Stomach (tissue), 19 donors: ENCODE results near the gene QRICH2. TPM values are rescaled to one million over a fixed set of nuclear protein-coding genes. Genes with fewer than 3 reads are reported as not detected.

ENCODE experiments used
- DNase-seq, 2 donors: peaks; one replicate each; pipeline versions ENCODE4 v3.0.0 to v3.0.0-alpha.2; 2013 to 2019
- H3K27ac ChIP-seq, 5 donors: fragments of 200-600 bp in 4 of 5; sonication (generic) in 4 of 5; one replicate each; pipeline ENCODE4 v1.5.1; 2013 to 2019; ENCODE audit warnings: mild to moderate bottlenecking in 1 of 5, moderate library complexity in 1 of 5
- H3K27me3 ChIP-seq, 3 donors: fragments of 200-600 bp; sonication (generic); one replicate each; pipeline ENCODE4 v1.5.1; 2017 to 2019; ENCODE audit warnings: mixed run types in 1 of 3
- H3K36me3 ChIP-seq, 4 donors: fragments of 200-600 bp; sonication (generic); 1 replicate in 3 of 4; 2 replicates in 1 of 4; pipeline ENCODE4 v1.5.1; 2016 to 2019
- H3K4me1 ChIP-seq, 4 donors: fragments of 200-600 bp; sonication (generic); one replicate each; pipeline ENCODE4 v1.5.1; 2016 to 2019
- H3K4me3 ChIP-seq, 4 donors: fragments of 200-600 bp; sonication (generic) in 3 of 4; one replicate each; pipeline ENCODE4 v1.5.1; 2016 to 2019; ENCODE audit warnings: mild to moderate bottlenecking in 1 of 4
- H3K9me3 ChIP-seq, 4 donors: fragments of 200-600 bp; sonication (generic); one replicate each; pipeline ENCODE4 v1.5.1; 2016 to 2019
- EP300 ChIP-seq: sonication (generic); formaldehyde crosslinking; IDR thresholded peaks from one replicate; pipeline ENCODE4 v1.6.1; 2017; ENCODE audit warnings: antibody characterized with exemption
- POLR2A ChIP-seq, 4 donors: fragments of 450-650 bp; IDR thresholded peaks; one replicate each; pipeline ENCODE4 v1.6.1; 2016; ENCODE audit warnings: antibody characterized with exemption in 4 of 4, control low read depth in 2 of 4, mild to moderate bottlenecking in 1 of 4, moderate library complexity in 1 of 4
- POLR2AphosphoS5 ChIP-seq, 3 donors: sonication (generic); formaldehyde crosslinking; IDR thresholded peaks; one replicate each; pipeline ENCODE4 v1.6.1; 2016; ENCODE audit warnings: antibody characterized with exemption in 3 of 3
- WGBS, 5 donors: extraction: QIAGEN DNeasy Blood & Tissue Kit in 3 of 5; methylation state at CpG; one replicate each; pipeline versions ENCODE4 v1.1.5 to v1.1.7; 2013 to 2018; 5-methylcytosine and 5-hydroxymethylcytosine counted together
- intact Hi-C: fragments of 100-400 bp; cut with DNase I; formaldehyde crosslinking; loops from one replicate; pipeline ENCODE4 v1.15.1; 2023; ENCODE audit warnings: low total_unique reads
- long read RNA-seq, 10 donors: transcript quantifications; one replicate each; lab custom pipeline, GENCODE V29; 2026
- polyA plus RNA-seq, 3 donors: library from polyadenylated mRNA; stranded (reverse); fragments of 200-250 nt; gene quantifications; one replicate each; pipeline ENCODE4 v1.2.3, GENCODE V29; 2013
- total RNA-seq, 5 donors: library from RNA; depleted of rRNA; stranded (reverse); fragments of >200 nt; gene quantifications; one replicate each; pipeline versions ENCODE4 v1.1.0 to v1.2.3, GENCODE V29; 2014 to 2016
- TF ChIP-seq, protein P1 (sequence below), 7 experiments: fragments of 450-650 bp in 4 of 7; fragments of 200-600 bp in 3 of 7; sonication (generic) in 3 of 7; IDR thresholded peaks; one replicate each; pipeline ENCODE4 v1.5.1; 2016 to 2019; ENCODE audit warnings: antibody characterized with exemption in 7 of 7, control low read depth in 2 of 7, mild to moderate bottlenecking in 1 of 7
- donor health status: healthy with polysubstance abuse.
- donor health status: Bipolar disorder and iron deficiency.
- donor health status: healthy.

The QRICH2 gene, protein sequence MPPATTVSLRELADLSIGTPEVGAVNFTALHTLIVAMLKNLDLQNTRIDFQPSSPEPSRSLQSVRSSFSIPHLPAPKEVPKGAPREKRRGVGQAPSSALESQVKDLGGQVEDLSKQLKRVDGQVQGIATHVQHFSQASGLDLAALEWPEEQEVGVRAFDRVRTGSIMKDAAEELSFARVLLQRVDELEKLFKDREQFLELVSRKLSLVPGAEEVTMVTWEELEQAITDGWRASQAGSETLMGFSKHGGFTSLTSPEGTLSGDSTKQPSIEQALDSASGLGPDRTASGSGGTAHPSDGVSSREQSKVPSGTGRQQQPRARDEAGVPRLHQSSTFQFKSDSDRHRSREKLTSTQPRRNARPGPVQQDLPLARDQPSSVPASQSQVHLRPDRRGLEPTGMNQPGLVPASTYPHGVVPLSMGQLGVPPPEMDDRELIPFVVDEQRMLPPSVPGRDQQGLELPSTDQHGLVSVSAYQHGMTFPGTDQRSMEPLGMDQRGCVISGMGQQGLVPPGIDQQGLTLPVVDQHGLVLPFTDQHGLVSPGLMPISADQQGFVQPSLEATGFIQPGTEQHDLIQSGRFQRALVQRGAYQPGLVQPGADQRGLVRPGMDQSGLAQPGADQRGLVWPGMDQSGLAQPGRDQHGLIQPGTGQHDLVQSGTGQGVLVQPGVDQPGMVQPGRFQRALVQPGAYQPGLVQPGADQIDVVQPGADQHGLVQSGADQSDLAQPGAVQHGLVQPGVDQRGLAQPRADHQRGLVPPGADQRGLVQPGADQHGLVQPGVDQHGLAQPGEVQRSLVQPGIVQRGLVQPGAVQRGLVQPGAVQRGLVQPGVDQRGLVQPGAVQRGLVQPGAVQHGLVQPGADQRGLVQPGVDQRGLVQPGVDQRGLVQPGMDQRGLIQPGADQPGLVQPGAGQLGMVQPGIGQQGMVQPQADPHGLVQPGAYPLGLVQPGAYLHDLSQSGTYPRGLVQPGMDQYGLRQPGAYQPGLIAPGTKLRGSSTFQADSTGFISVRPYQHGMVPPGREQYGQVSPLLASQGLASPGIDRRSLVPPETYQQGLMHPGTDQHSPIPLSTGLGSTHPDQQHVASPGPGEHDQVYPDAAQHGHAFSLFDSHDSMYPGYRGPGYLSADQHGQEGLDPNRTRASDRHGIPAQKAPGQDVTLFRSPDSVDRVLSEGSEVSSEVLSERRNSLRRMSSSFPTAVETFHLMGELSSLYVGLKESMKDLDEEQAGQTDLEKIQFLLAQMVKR (N-terminal part only)
- total RNA-seq = 10 to 100 TPM in 1 of 5 donors, 1 to 10 TPM in 3, under 1 TPM in 1; 0.72 to 12.5 (median 2.3) TPM
- 1 to 10 TPM; 3.8 to 5.6 (median 4.0) TPM for polyA plus RNA-seq
- long read RNA-seq, donor 1 = 0 reads
- long read RNA-seq, donor 2 = 0 reads
- long read RNA-seq, donor 3 = 0 reads
- long read RNA-seq, donor 4 = 0 reads
- long read RNA-seq, donor 5 = 0 reads
- long read RNA-seq, donor 6 = 0 reads
- long read RNA-seq, donor 7 = 0 reads
- long read RNA-seq, donor 8 = 0 reads
- long read RNA-seq, donor 9 = 0 reads
- long read RNA-seq, donor 10 = 0 reads

DNA sequence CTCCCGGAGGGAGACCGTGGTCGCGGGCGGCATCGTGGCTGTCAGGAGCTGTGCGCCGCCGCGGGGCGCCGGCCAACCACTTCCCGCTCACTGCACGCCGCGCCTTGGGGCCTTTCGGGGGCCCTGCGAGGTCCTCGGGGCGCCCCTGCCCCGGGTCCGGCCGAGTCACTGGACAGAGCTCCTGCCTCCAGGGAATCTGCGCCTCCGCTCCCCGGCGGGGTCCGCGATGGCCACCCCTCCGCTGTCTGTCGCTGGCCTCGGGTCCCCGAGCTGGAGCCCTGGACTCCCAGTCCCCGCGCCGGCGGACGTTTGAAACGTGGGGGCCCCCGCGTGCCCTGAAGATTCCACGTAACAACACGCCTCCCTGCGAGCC is at the start of gene QRICH2:
TSS of gene QRICH2 (minus strand) at position 311 of the 373 bp plus-strand sequence. CDS start at position 33, 278 bp downstream.
- peaks cover 19 to 61% (median 61%) of the 10 kb centered on the region in 4 donors for H3K36me3 ChIP-seq
- no peak for TF ChIP-seq POLR2A (IDR thresholded peaks at IDR 0.05)
- no peak for TF ChIP-seq EP300
- TF ChIP-seq POLR2AphosphoS5 (IDR thresholded peaks at IDR 0.05) = no peak
- TF ChIP-seq, protein P1, sequence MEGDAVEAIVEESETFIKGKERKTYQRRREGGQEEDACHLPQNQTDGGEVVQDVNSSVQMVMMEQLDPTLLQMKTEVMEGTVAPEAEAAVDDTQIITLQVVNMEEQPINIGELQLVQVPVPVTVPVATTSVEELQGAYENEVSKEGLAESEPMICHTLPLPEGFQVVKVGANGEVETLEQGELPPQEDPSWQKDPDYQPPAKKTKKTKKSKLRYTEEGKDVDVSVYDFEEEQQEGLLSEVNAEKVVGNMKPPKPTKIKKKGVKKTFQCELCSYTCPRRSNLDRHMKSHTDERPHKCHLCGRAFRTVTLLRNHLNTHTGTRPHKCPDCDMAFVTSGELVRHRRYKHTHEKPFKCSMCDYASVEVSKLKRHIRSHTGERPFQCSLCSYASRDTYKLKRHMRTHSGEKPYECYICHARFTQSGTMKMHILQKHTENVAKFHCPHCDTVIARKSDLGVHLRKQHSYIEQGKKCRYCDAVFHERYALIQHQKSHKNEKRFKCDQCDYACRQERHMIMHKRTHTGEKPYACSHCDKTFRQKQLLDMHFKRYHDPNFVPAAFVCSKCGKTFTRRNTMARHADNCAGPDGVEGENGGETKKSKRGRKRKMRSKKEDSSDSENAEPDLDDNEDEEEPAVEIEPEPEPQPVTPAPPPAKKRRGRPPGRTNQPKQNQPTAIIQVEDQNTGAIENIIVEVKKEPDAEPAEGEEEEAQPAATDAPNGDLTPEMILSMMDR (IDR thresholded peaks at IDR 0.05) = no peak
- H3K4me1 ChIP-seq = no peaks in the 10 kb centered on the region
- intact Hi-C loops = no loop called here
- DNase-seq = no peak
- no peaks in the 10 kb centered on the region for H3K27me3 ChIP-seq
- H3K9me3 ChIP-seq = no peaks in the 10 kb centered on the region
- no peak within 1 kb of the TSS for H3K4me3 ChIP-seq
- WGBS, 5 donors = 94 to 98% (median 97%) methylated on average over 20 to 44 of the region's 44 CpGs
- no peak within 1 kb of the TSS for H3K27ac ChIP-seq

DNA sequence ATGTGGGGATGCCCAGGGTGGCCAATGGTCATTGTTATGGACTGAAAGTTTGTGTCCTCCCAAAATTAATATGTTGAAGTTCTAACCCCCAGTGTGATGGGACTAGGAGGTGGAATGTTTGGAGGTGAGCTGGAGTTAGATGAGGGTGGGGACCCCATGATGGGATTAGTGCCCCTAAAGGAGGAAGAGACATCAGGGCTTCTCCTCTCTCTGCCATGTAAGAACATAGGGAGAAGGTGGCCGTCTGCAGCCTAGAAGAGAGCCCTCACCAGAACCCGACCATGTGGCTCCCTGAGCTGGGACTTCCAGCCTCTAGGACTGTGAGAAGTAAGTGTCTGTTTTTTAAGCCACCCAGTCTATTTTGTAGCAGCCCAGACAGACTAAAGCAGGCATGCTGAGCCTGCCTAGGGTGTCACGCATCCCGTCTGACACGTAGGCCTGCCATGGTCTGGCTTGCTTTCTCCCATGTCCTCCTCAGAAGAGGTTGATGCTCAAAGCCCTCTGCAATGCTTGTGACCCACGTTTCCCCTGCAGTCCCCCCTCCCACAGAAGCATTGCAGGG is 49.6 kb upstream of the QRICH2 start:
- intact Hi-C loops = no loop called here
- Histone ChIP-seq H3K4me1 (peaks cover 3 to 24% (median 18%) of the 10 kb centered on the region in 4 donors), H3K27me3 (peaks cover 0 to 6% (median 0%) of the 10 kb centered on the region in 3 donors), H3K9me3 (no peaks in the 10 kb centered on the region), H3K4me3 (no peak overlapping the region), H3K27ac (no peak overlapping the region), H3K36me3 (no peaks in the 10 kb centered on the region)
- TF ChIP-seq POLR2A (IDR thresholded peaks at IDR 0.05) (no peak), EP300 (no peak)
- WGBS, 5 donors = 77 to 86% (median 83%) methylated on average over 3 to 6 of the region's 6 CpGs
- no peak for DNase-seq

DNA sequence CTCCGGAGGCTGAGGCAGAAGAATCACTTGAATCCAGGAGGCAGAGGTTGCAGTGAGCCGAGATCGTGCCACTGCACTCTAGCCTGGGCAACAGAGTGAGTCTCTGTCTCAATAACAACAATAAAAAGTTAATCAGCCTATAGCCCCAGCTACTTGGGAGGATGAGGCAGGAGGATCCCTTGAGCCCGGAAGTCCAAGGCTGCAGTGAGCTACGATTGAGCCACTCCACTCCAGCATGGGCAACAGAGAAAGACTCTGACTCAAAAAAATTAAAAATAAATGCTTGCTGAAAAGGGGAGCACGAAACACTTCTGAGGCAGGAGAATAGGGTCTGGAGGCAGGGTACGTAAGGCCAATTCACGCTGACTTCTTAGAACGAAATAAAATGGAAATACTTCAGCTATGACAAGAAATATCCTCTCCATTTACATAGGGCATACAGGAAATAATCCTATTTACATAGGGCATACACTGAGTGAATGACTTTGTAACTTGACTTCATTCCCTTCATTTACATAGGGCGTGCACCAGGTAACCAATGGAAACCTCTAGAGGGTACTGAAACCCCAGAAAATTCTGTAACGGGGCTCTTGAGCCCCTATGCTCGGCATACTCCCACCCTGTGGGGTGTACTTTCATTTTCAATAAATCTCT is 48.9 kb upstream of the QRICH2 start:
- no peak for TF ChIP-seq EP300
- TF ChIP-seq POLR2AphosphoS5 (IDR thresholded peaks at IDR 0.05) = no peak
- TF ChIP-seq POLR2A (IDR thresholded peaks at IDR 0.05) = no peak
- TF ChIP-seq, protein P1 (IDR thresholded peaks at IDR 0.05) = no peak
- no peaks in the 10 kb centered on the region for H3K27me3 ChIP-seq
- H3K36me3 ChIP-seq = no peaks in the 10 kb centered on the region
- 37 to 61% (median 52%) methylated on average over 12 of the region's 12 CpGs for whole genome bisulfite sequencing, 5 donors
- peak in 1 of 2 donors; percentile 44 for DNase-seq
- H3K4me3 ChIP-seq = no peak overlapping the region
- no peaks in the 10 kb centered on the region for H3K9me3 ChIP-seq
- H3K4me1 ChIP-seq = peaks cover 8 to 26% (median 25%) of the 10 kb centered on the region in 4 donors
- H3K27ac ChIP-seq = peak overlapping the region in 2 of 5 donors; percentile 7 to 19
- intact Hi-C loops = no loop called here
